Esophagus mucosa (tissue), 1 donor: ENCODE results near the gene AMZ1. TPM values are rescaled to one million over a fixed set of nuclear protein-coding genes. Genes with fewer than 3 reads are reported as not detected.
"Not testable (repeated sequence)": the region's sequence is repeated elsewhere in the genome, so short reads cannot be mapped to it uniquely, and the experiment has no call there.

Experiments
- ATAC-seq: fragments of 200-7000 bp; cut with Tn5 transposase; one replicate; pipeline ENCODE4 v1.9.1; 2020
- total RNA-seq: library from RNA; stranded (reverse); gene quantifications from one replicate; pipeline ENCODE4 v1.2.4, GENCODE V29; 2023
- donor health status: DM: yes; HTN: yes; CAD: no.

AMZ1 gene
- total RNA-seq, 1 donor from 2014 or later: 0.12 TPM

GRCh38 chr7:2729893-2730716 lies 42.1 kb downstream of the AMZ1 start:
- ATAC-seq: no peak

- ATAC-seq: no peak
Observed at GRCh38 chr7:2730846-2731770, 43.1 kb downstream of the AMZ1 start.

- ATAC-seq: no peak
Observed at GRCh38 chr7:2732388-2732787, 44.4 kb downstream of the AMZ1 start.

- ATAC-seq: peak; percentile 89
Observed at GRCh38 chr7:2732959-2733584, 45.1 kb downstream of the AMZ1 start.

- no peak for ATAC-seq
Observed at GRCh38 chr7:2734084-2734686, 46.2 kb downstream of the AMZ1 start.

- no peak for ATAC-seq
Observed at GRCh38 chr7:2734751-2735571, 47.0 kb downstream of the AMZ1 start.

GRCh38 chr7:2735744-2736143 lies 47.7 kb downstream of the AMZ1 start:
- no peak for ATAC-seq

- ATAC-seq: no peak
Observed at GRCh38 chr7:2736411-2736914, 48.5 kb downstream of the AMZ1 start.

- not testable (repeated sequence) for ATAC-seq
Observed at GRCh38 chr7:2737005-2737743, 49.2 kb downstream of the AMZ1 start.

GRCh38 chr7:2737771-2738540 lies 50.0 kb downstream of the AMZ1 start:
- ATAC-seq: no peak

GRCh38 chr7:2738766-2739549 lies 51.0 kb downstream of the AMZ1 start:
- ATAC-seq: no peak

- not testable (repeated sequence) for ATAC-seq
Observed at GRCh38 chr7:2743523-2744185, 55.7 kb downstream of the AMZ1 start.

- ATAC-seq: not testable (repeated sequence)
Observed at GRCh38 chr7:2748684-2749083, 60.7 kb downstream of the AMZ1 start.

- no peak for ATAC-seq
Observed at GRCh38 chr7:2750004-2750407, 62.0 kb downstream of the AMZ1 start.

- ATAC-seq: no peak
Observed at GRCh38 chr7:2751086-2751485, 63.1 kb downstream of the AMZ1 start.

GRCh38 chr7:2753148-2753547 lies 65.1 kb downstream of the AMZ1 start:
- no peak for ATAC-seq

- no peak for ATAC-seq
Observed at GRCh38 chr7:2754086-2754485, 66.1 kb downstream of the AMZ1 start.

- no peak for ATAC-seq
Observed at GRCh38 chr7:2754912-2755311, 66.9 kb downstream of the AMZ1 start.

- no peak for ATAC-seq
Observed at GRCh38 chr7:2755531-2755930, 67.5 kb downstream of the AMZ1 start.
